GM23248 (cell line): ENCODE results near the gene CTNND2.

Experiments used
- EZH2 ChIP-seq: fragments of 200-600 bp; sonication (generic); IDR thresholded peaks from 2 replicates; pipeline ENCODE4 v1.6.1; 2018; ENCODE audit warnings: antibody characterized with exemption, mild to moderate bottlenecking; ENCODE audit not compliant: insufficient read depth, poor library complexity, severe bottlenecking
- EZH2phosphoT487 ChIP-seq: fragments of 200-600 bp; sonication (generic); IDR thresholded peaks from 2 replicates; pipeline ENCODE4 v1.6.1; 2018; ENCODE audit warnings: antibody characterized with exemption, moderate library complexity, mild to moderate bottlenecking, low read depth; ENCODE audit not compliant: insufficient read depth

DNA sequence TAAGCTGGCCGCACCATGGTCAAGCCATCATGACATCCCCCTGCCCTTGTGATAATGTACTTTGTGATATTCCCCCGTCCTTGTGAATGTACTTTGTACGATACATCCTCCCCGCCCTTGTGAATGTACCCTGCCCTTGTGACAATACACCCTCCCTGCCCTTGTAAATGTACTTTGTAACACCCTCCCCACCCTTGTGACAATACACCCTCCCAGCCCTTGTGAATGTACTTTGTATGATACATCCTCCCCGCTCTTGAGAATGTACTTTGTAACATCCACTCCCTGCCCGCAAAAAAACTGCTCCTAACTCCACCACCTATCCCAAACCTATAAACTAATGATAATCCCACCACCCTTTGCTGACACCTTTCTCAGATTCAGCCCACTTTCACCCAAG is 313.8 kb downstream of the CTNND2 start:
- TF ChIP-seq EZH2 (no peak), EZH2phosphoT487 (no peak)
